Body of pancreas (tissue), 4 donors: ENCODE data around the gene AHI1. TPM values are rescaled to one million over a fixed set of nuclear protein-coding genes. Genes with fewer than 3 reads are reported as not detected.

ENCODE experiments used
- ATAC-seq: fragments of 150-250 bp; one replicate; pipeline ENCODE4 v1.9.1; 2016
- DNase-seq, 4 donors: peaks; one replicate each; pipeline ENCODE4 v3.0.0-alpha.2; 2019
- H3K27ac ChIP-seq, 4 donors: fragments of 200-600 bp; sonication (generic); 1 replicate in 3 of 4; 2 replicates in 1 of 4; pipeline versions ENCODE4 v1.5.1 to v1.6.1; 2016 to 2019; ENCODE audit warnings: mild to moderate bottlenecking in 1 of 4, mixed read lengths in 1 of 4, moderate library complexity in 1 of 4
- H3K27me3 ChIP-seq, 2 donors: fragments of 200-600 bp; sonication (generic); one replicate each; pipeline ENCODE4 v1.6.0; 2016; ENCODE audit warnings: mild to moderate bottlenecking in 1 of 2
- H3K36me3 ChIP-seq, 2 donors: fragments of 200-600 bp; sonication (generic); replicated peaks in 1 of 2; 2 replicates each; pipeline ENCODE4 v1.5.1; 2016; ENCODE audit warnings: low read depth in 2 of 2; ENCODE audit not compliant: insufficient read depth in 1 of 2
- H3K4me1 ChIP-seq: fragments of 200-600 bp; sonication (generic); one replicate; pipeline ENCODE4 v1.6.0; 2016
- H3K4me3 ChIP-seq, 2 donors: fragments of 200-600 bp; sonication (generic); 1 replicate in 1 of 2; 2 replicates in 1 of 2; pipeline ENCODE4 v1.5.1; 2016 to 2019
- H3K9me3 ChIP-seq, 3 donors: fragments of 200-600 bp; sonication (generic); 1 replicate in 2 of 3; 2 replicates in 1 of 3; pipeline ENCODE4 v1.5.1; 2016
- CTCF ChIP-seq, 7 experiments: fragments of 450-650 bp in 4 of 7; fragments of 200-600 bp in 3 of 7; sonication (generic) in 3 of 7; IDR thresholded peaks; one replicate each; pipeline ENCODE4 v1.5.1; 2016 to 2019; ENCODE audit warnings: antibody characterized with exemption in 7 of 7
- POLR2A ChIP-seq, 3 donors: fragments of 450-650 bp; IDR thresholded peaks; one replicate each; pipeline ENCODE4 v1.6.1; 2016; ENCODE audit warnings: antibody characterized with exemption in 3 of 3, mild to moderate bottlenecking in 2 of 3
- whole genome bisulfite sequencing, 2 donors: methylation state at CpG; one replicate each; pipeline ENCODE4 v1.1.5; 2017; 5-methylcytosine and 5-hydroxymethylcytosine counted together
- intact Hi-C: fragments of 100-400 bp; cut with DNase I; formaldehyde crosslinking; loops from one replicate; pipeline ENCODE4 v1.15.1; 2023
- total RNA-seq, 2 donors: library from RNA; depleted of rRNA; stranded (reverse); fragments of >200 nt; gene quantifications; one replicate each; pipeline ENCODE4 v1.1.0, GENCODE V29; 2016

The AHI1 gene
- total RNA-seq, 2 donors from 2014 or later, result 20.2 to 107 TPM

- Histone ChIP-seq H3K9me3 (no peaks in the 10 kb centered on the region), H3K36me3 (no peaks in the 10 kb centered on the region), H3K4me3 (no peak overlapping the region), H3K27ac (no peak overlapping the region), H3K4me1 (peaks cover 14% of the 10 kb centered on the region), H3K27me3 (no peaks in the 10 kb centered on the region)
- WGBS, 2 donors, result 66 to 81% methylated on average over 8 of the region's 8 CpGs
- intact Hi-C loops, result no loop called here
- ATAC-seq (no peak), DNase-seq (no peak)
- TF ChIP-seq POLR2A (IDR thresholded peaks at IDR 0.05), result no peak
- TF ChIP-seq CTCF (IDR thresholded peaks at IDR 0.05), result no peak
These were observed 230.9 kb downstream of the AHI1 start for GRCh38 chr6:135266675-135267074.

DNA sequence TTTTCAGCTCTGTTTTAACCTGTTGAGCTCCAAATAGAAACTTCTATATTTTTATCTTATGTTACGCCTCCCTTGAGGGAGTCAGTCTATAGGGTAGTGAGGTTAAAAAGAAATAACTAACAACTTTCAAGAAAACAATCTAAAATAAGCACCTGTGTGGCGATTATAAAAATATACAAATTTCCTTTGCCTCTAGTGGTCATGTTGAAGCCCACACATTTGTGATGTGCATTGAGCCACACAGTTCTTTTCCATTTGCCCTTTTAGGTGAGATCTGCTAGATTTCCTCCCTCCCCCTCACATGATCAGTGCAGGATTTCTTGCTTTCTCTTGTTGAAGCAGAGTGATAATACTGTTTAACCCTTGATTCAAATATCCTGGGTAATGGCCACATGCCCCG is 232.3 kb downstream of the AHI1 start:
- intact Hi-C loops, result no loop called here
- H3K4me1 ChIP-seq, result peaks cover under 1% of the 10 kb centered on the region
- H3K4me3 ChIP-seq, result no peak overlapping the region
- no peak for TF ChIP-seq POLR2A (IDR thresholded peaks at IDR 0.05)
- TF ChIP-seq CTCF (IDR thresholded peaks at IDR 0.05), result no peak
- ATAC-seq (no peak), DNase-seq (no peak)
- WGBS, 2 donors, result 90 to 94% methylated on average over 3 of the region's 3 CpGs
- H3K27me3 ChIP-seq, result no peaks in the 10 kb centered on the region
- no peaks in the 10 kb centered on the region for H3K36me3 ChIP-seq
- H3K27ac ChIP-seq, result no peak overlapping the region
- no peaks in the 10 kb centered on the region for H3K9me3 ChIP-seq

GRCh38 chr6:135261872-135262725 is 235.4 kb downstream of the AHI1 start:
- Histone ChIP-seq H3K4me3 (no peak overlapping the region), H3K27me3 (no peaks in the 10 kb centered on the region), H3K36me3 (no peaks in the 10 kb centered on the region), H3K27ac (no peak overlapping the region), H3K4me1 (no peaks in the 10 kb centered on the region), H3K9me3 (no peaks in the 10 kb centered on the region)
- DNase-seq (no peak), ATAC-seq (no peak)
- intact Hi-C loops, result no loop called here
- WGBS, 2 donors, result 69 to 75% methylated on average over 15 of the region's 15 CpGs
- no peak for TF ChIP-seq CTCF (IDR thresholded peaks at IDR 0.05)
- TF ChIP-seq POLR2A (IDR thresholded peaks at IDR 0.05), result no peak

DNA sequence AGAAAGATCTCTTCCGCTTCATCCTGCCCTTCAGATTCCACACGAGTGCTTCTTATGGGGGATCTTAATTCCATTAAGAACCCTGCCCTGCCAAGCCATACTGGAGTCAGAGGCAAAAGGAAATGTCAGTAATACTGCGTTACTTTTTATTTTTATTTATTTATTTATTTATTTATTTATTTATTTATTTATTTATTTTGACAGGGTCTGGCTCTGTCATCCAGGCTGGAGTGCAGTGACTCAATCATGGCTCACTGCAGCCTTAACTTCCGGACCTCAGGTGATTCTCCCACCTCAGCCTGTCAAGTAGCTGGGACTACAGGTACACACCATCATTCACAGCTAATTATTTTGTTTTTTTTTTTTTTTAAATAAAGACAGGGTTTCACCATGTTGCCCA is 236.9 kb downstream of the AHI1 start:
- TF ChIP-seq POLR2A (IDR thresholded peaks at IDR 0.05) (no peak), CTCF (IDR thresholded peaks at IDR 0.05) (no peak)
- Histone ChIP-seq H3K27ac (no peak overlapping the region), H3K4me3 (no peak overlapping the region), H3K27me3 (no peaks in the 10 kb centered on the region), H3K36me3 (no peaks in the 10 kb centered on the region), H3K4me1 (no peaks in the 10 kb centered on the region), H3K9me3 (no peaks in the 10 kb centered on the region)
- ATAC-seq (no peak), DNase-seq (no peak)
- 93 to 95% methylated on average over 4 of the region's 4 CpGs for WGBS, 2 donors
- intact Hi-C loops, result no loop called here

- Histone ChIP-seq H3K27ac (no peak overlapping the region), H3K4me3 (no peak overlapping the region), H3K9me3 (no peaks in the 10 kb centered on the region), H3K36me3 (no peaks in the 10 kb centered on the region), H3K4me1 (no peaks in the 10 kb centered on the region), H3K27me3 (no peaks in the 10 kb centered on the region)
- ATAC-seq (no peak), DNase-seq (no peak)
- intact Hi-C loops, result no loop called here
- no peak for TF ChIP-seq POLR2A (IDR thresholded peaks at IDR 0.05)
- no peak for TF ChIP-seq CTCF (IDR thresholded peaks at IDR 0.05)
- WGBS, 2 donors, result 64 to 71% methylated on average over 6 of the region's 6 CpGs
These were observed 238.6 kb downstream of the AHI1 start for GRCh38 chr6:135258970-135259369.
